Brain microvascular endothelial cell (primary cell): ENCODE measurements around the gene SLC10A7.

Source experiments
- DNase-seq: peaks from one replicate; pipeline ENCODE4 v3.0.0-alpha.2; 2020
- H3K27ac ChIP-seq: fragments of 250-450 bp; sonication (Bioruptor Pico); 2 replicates; pipeline ENCODE4 v1.5.1; 2020; ENCODE audit warnings: mild to moderate bottlenecking, moderate library complexity
- H3K27me3 ChIP-seq: fragments of 250-450 bp; sonication (Bioruptor Pico); replicated peaks from 2 replicates; pipeline ENCODE4 v1.5.1; 2020; ENCODE audit warnings: mild to moderate bottlenecking
- H3K36me3 ChIP-seq: fragments of 250-450 bp; sonication (Bioruptor Pico); replicated peaks from 2 replicates; pipeline ENCODE4 v1.5.1; 2020; ENCODE audit warnings: mild to moderate bottlenecking
- H3K4me3 ChIP-seq: 2 replicates; pipeline ENCODE4 v1.5.1; 2011; ENCODE audit warnings: low read depth, mild to moderate bottlenecking, control low read depth, low read length, moderate library complexity
- CTCF ChIP-seq: IDR thresholded peaks from 2 replicates; pipeline ENCODE4 v1.5.1; 2011; ENCODE audit warnings: low read depth, mild to moderate bottlenecking, moderate library complexity, low read length, control low read depth, inconsistent platforms; ENCODE audit errors: missing control alignments
- in situ Hi-C: cut with HindIII; loops from 2 replicates; pipeline ENCODE4 v1.10.0; 2017; ENCODE audit warnings: low sequenced_read_pairs, low pct_ligation_motif_present

SLC10A7 gene

GRCh38 chr4:146274774-146275173, 247.0 kb downstream of the SLC10A7 start:
- DNase-seq = no peak
- no peak overlapping the region for H3K27ac ChIP-seq
- no peak overlapping the region for H3K4me3 ChIP-seq
- H3K27me3 ChIP-seq = no peaks in the 10 kb centered on the region
- no peak for TF ChIP-seq CTCF
- in situ Hi-C loops = no loop called here
- no peaks in the 10 kb centered on the region for H3K36me3 ChIP-seq

- no peak for TF ChIP-seq CTCF
- DNase-seq = no peak
- H3K4me3 ChIP-seq = no peak overlapping the region
- in situ Hi-C loops = no loop called here
- H3K27ac ChIP-seq = no peak overlapping the region
- H3K36me3 ChIP-seq = no peaks in the 10 kb centered on the region
- no peaks in the 10 kb centered on the region for H3K27me3 ChIP-seq
Observed at GRCh38 chr4:146273204-146273901, 248.4 kb downstream of the SLC10A7 start.

GRCh38 chr4:146271466-146271865, 250.3 kb downstream of the SLC10A7 start:
- no peak for TF ChIP-seq CTCF
- in situ Hi-C loops = no loop called here
- no peak overlapping the region for H3K4me3 ChIP-seq
- DNase-seq = no peak
- no peaks in the 10 kb centered on the region for H3K27me3 ChIP-seq
- H3K36me3 ChIP-seq = no peaks in the 10 kb centered on the region
- H3K27ac ChIP-seq = no peak overlapping the region

- in situ Hi-C loops = no loop called here
- H3K4me3 ChIP-seq = no peak overlapping the region
- no peak for DNase-seq
- H3K27ac ChIP-seq = no peak overlapping the region
- H3K27me3 ChIP-seq = no peaks in the 10 kb centered on the region
- no peaks in the 10 kb centered on the region for H3K36me3 ChIP-seq
- TF ChIP-seq CTCF = no peak
Observed at GRCh38 chr4:146269228-146269653, 252.5 kb downstream of the SLC10A7 start.

- in situ Hi-C loops = no loop called here
- H3K36me3 ChIP-seq = no peaks in the 10 kb centered on the region
- DNase-seq = no peak
- no peak for TF ChIP-seq CTCF
- H3K4me3 ChIP-seq = no peak overlapping the region
- H3K27ac ChIP-seq = no peak overlapping the region
- H3K27me3 ChIP-seq = no peaks in the 10 kb centered on the region
Observed at GRCh38 chr4:146267826-146268225, 253.9 kb downstream of the SLC10A7 start.

GRCh38 chr4:146265950-146266490, 255.7 kb downstream of the SLC10A7 start:
- Histone ChIP-seq H3K27ac (no peak overlapping the region), H3K4me3 (no peak overlapping the region), H3K36me3 (no peaks in the 10 kb centered on the region), H3K27me3 (no peaks in the 10 kb centered on the region)
- no peak for TF ChIP-seq CTCF
- in situ Hi-C loops = no loop called here
- DNase-seq = no peak
